GM19351 (cell line): ENCODE measurements around the gene ACOX3.

ENCODE experiments used
- ATAC-seq: cut with Tn5 transposase; IDR thresholded peaks from one replicate; pipeline ENCODE4 v1.9.1; 2021; ENCODE audit warnings: mild to moderate bottlenecking, moderate library complexity; ENCODE audit not compliant: unreplicated experiment

ACOX3 gene

GRCh38 chr4:8468746-8469535, 28.4 kb upstream of the ACOX3 start:
- ATAC-seq = peak; percentile 92

GRCh38 chr4:8467016-8467415, 26.5 kb upstream of the ACOX3 start:
- ATAC-seq = no peak

- no peak for ATAC-seq
Observed at GRCh38 chr4:8465615-8466611, 25.4 kb upstream of the ACOX3 start.

GRCh38 chr4:8464381-8464780, 23.9 kb upstream of the ACOX3 start:
- ATAC-seq = no peak

- ATAC-seq = no peak
Observed at GRCh38 chr4:8463811-8464210, 23.3 kb upstream of the ACOX3 start.

- no peak for ATAC-seq
Observed at GRCh38 chr4:8461616-8462015, 21.1 kb upstream of the ACOX3 start.

GRCh38 chr4:8461086-8461485, 20.6 kb upstream of the ACOX3 start:
- no peak for ATAC-seq

GRCh38 chr4:8459867-8460445, 19.4 kb upstream of the ACOX3 start:
- ATAC-seq = no peak

GRCh38 chr4:8457646-8458252, 17.2 kb upstream of the ACOX3 start:
- no peak for ATAC-seq

GRCh38 chr4:8453957-8454356, 13.4 kb upstream of the ACOX3 start:
- ATAC-seq = no peak

- ATAC-seq = no peak
Observed at GRCh38 chr4:8451440-8452182, 11.1 kb upstream of the ACOX3 start.

- ATAC-seq = no peak
Observed at GRCh38 chr4:8446122-8446521, 5.6 kb upstream of the ACOX3 start.

- ATAC-seq = no peak
Observed at GRCh38 chr4:8443801-8444200, 3.3 kb upstream of the ACOX3 start.

GRCh38 chr4:8442596-8443358, 2.3 kb upstream of the ACOX3 start:
- no peak for ATAC-seq

GRCh38 chr4:8441499-8442091, 1.1 kb upstream of the ACOX3 start:
- ATAC-seq = no peak

- peak; percentile 24 for ATAC-seq
Observed at GRCh38 chr4:8439914-8440491, 520 bp downstream of the ACOX3 start.

GRCh38 chr4:8439168-8439567, 1.4 kb downstream of the ACOX3 start:
- ATAC-seq = no peak

- no peak for ATAC-seq
Observed at GRCh38 chr4:8438743-8439142, 1.8 kb downstream of the ACOX3 start.

GRCh38 chr4:8437281-8437680, 3.2 kb downstream of the ACOX3 start:
- no peak for ATAC-seq
